ENCODE measurements around the gene HES4. TPM values are rescaled to one million over a fixed set of nuclear protein-coding genes. Genes with fewer than 3 reads are reported as not detected.

HES4 gene
- total RNA-seq, 4 donors from 2014 or later, result 17.8 to 30.0 (median 22.6) TPM

DNA sequence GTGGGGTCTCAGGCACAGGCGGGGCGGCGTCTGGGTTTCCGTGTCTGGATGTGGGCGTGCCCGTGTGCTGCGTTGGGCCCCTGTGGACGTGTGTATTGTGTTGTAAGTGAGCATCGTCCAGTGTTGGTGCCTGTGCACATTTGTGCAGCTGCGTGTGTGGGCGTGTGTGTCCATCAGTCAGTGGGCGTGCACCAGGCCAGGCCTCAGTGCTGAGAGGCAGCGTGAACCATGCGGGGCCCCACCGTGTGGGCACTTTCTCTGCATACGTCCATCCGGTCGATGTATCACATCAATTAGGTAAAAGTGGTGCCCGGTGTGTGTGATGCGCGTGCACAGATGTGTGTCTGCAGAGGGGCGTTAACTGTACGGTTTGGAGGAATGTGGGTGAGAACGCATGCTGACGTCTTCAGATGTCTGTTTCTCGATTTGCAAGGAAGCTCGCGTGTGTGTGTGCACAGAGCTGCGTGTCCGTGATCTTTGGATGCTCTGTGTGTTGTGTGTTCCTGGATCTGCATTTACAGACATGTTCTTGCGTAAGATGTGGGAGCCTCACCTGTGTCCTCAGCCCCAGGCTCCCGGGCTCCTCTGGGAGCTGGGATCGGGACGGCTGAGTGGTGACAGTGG is 44.7 kb upstream of the HES4 start:
- no peak for TF ChIP-seq CTCF (IDR thresholded peaks at IDR 0.05)
- ATAC-seq (ENCODE audit: low FRiP score) (no peak), DNase-seq (ENCODE audit: low spot score) (no peak)

DNA sequence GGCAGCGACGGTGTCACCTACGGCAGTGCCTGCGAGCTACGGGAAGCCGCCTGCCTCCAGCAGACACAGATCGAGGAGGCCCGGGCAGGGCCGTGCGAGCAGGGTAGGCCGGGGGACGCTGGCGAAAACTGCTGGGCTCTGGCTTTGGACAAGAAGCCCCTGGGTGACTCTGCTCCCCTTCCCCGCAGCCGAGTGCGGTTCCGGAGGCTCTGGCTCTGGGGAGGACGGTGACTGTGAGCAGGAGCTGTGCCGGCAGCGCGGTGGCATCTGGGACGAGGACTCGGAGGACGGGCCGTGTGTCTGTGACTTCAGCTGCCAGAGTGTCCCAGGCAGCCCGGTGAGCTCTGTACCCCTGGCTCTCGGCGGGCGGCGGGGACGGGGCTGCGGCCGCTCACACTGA is 44.0 kb upstream of the HES4 start:
- no peak for ATAC-seq (ENCODE audit: low FRiP score)
- DNase-seq (ENCODE audit: low spot score), result no peak
- no peak for TF ChIP-seq CTCF (IDR thresholded peaks at IDR 0.05)

DNA sequence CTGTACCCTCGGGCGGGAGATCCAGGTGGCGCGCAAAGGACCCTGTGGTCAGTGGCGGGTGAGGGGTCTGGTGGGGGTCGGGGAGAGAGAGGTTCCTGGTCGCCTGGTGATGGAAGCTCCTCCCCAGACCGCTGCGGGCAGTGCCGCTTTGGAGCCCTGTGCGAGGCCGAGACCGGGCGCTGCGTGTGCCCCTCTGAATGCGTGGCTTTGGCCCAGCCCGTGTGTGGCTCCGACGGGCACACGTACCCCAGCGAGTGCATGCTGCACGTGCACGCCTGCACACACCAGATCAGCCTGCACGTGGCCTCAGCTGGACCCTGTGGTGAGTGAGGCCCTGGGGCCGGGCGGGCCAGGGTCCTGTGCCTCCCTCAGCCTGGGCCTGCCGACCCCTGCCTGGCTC is 43.5 kb upstream of the HES4 start:
- no peak for TF ChIP-seq CTCF (IDR thresholded peaks at IDR 0.05)
- ATAC-seq (ENCODE audit: low FRiP score) (no peak), DNase-seq (ENCODE audit: low spot score) (no peak)

DNA sequence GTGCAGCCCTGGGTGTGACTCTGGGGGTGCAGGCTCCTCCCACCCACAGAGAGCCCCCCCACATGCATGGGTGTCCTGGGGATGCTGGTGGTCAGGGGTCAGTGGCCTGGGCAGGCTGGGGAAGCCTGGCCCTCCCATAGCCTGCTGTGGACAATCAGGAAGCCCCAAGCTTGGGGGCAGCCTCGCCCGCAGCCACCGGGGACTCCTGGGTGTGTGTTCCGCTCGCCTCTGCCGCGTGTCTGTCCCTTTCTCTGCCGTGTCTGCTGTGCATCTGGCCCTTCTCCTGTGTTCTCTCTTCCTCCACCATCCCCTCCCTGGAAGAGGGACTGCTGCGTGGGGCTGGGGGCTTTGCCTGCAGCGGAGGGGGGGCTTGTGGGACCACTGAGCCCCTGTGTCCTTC is 42.9 kb upstream of the HES4 start:
- no peak for DNase-seq (ENCODE audit: low spot score)
- ATAC-seq (ENCODE audit: low FRiP score), result no peak
- no peak for TF ChIP-seq CTCF (IDR thresholded peaks at IDR 0.05)

DNA sequence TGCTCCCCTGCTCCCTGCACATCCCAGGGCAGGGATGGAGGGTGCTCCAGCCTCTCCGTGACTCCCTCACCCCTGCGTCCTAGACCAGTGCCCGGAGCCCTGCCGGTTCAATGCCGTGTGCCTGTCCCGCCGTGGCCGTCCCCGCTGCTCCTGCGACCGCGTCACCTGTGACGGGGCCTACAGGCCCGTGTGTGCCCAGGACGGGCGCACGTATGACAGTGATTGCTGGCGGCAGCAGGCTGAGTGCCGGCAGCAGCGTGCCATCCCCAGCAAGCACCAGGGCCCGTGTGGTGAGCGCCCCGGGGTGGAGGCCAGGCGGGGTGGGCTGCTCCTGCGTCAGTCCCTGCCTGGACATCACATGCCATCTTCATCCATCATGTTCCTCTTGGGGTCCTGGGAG is 42.0 kb upstream of the HES4 start:
- no peak for TF ChIP-seq CTCF (IDR thresholded peaks at IDR 0.05)
- no peak for ATAC-seq (ENCODE audit: low FRiP score)
- DNase-seq (ENCODE audit: low spot score), result no peak

GRCh38 chr1:1041092-1041523 is 41.2 kb upstream of the HES4 start:
- DNase-seq (ENCODE audit: low spot score) (no peak), ATAC-seq (ENCODE audit: low FRiP score) (no peak)
- TF ChIP-seq CTCF (IDR thresholded peaks at IDR 0.05), result no peak

Measured in omental fat pad (tissue), 4 donors.